Parathyroid adenoma (tissue), 2 donors: ENCODE results near the gene SETD3.

Source experiments
- H2AFZ ChIP-seq: fragments of 300-600 bp; sonication (generic); one replicate; pipeline ENCODE4 v1.7.0; 2017; ENCODE audit warnings: antibody characterized with exemption, mild to moderate bottlenecking
- H3K27ac ChIP-seq: fragments of 300-600 bp; sonication (generic); one replicate; pipeline ENCODE4 v1.7.0; 2017
- H3K27me3 ChIP-seq: fragments of 300-600 bp; sonication (generic); one replicate; pipeline ENCODE4 v1.7.0; 2017; ENCODE audit warnings: low read length; ENCODE audit not compliant: control insufficient read depth, insufficient read depth
- H3K36me3 ChIP-seq: fragments of 300-600 bp; sonication (generic); one replicate; pipeline ENCODE4 v1.7.0; 2017; ENCODE audit warnings: low read length; ENCODE audit not compliant: control insufficient read depth, insufficient read depth
- H3K4me1 ChIP-seq: fragments of 300-600 bp; sonication (generic); one replicate; pipeline ENCODE4 v1.7.0; 2017; ENCODE audit warnings: control low read depth
- H3K4me2 ChIP-seq: fragments of 300-600 bp; sonication (generic); one replicate; pipeline ENCODE4 v1.7.0; 2017; ENCODE audit warnings: low read length
- H3K4me3 ChIP-seq: fragments of 300-600 bp; sonication (generic); one replicate; pipeline ENCODE4 v1.7.0; 2017; ENCODE audit warnings: low read depth, low read length
- H3K79me2 ChIP-seq: fragments of 300-600 bp; sonication (generic); one replicate; pipeline ENCODE4 v1.7.0; 2017; ENCODE audit warnings: control low read depth
- H3K9ac ChIP-seq: fragments of 300-600 bp; sonication (generic); one replicate; pipeline ENCODE4 v1.7.0; 2017; ENCODE audit warnings: mild to moderate bottlenecking
- H3K9me3 ChIP-seq: fragments of 300-600 bp; sonication (generic); one replicate; pipeline ENCODE4 v1.7.0; 2017; ENCODE audit warnings: low read length; ENCODE audit not compliant: control insufficient read depth
- TF ChIP-seq, protein P1 (sequence below): fragments of 300-600 bp; sonication (generic); IDR thresholded peaks from one replicate; pipeline ENCODE4 v1.7.0; 2017; ENCODE audit warnings: antibody characterized with exemption, mild to moderate bottlenecking
- donor health status: primary hyperparathyroidism.

The SETD3 gene

DNA sequence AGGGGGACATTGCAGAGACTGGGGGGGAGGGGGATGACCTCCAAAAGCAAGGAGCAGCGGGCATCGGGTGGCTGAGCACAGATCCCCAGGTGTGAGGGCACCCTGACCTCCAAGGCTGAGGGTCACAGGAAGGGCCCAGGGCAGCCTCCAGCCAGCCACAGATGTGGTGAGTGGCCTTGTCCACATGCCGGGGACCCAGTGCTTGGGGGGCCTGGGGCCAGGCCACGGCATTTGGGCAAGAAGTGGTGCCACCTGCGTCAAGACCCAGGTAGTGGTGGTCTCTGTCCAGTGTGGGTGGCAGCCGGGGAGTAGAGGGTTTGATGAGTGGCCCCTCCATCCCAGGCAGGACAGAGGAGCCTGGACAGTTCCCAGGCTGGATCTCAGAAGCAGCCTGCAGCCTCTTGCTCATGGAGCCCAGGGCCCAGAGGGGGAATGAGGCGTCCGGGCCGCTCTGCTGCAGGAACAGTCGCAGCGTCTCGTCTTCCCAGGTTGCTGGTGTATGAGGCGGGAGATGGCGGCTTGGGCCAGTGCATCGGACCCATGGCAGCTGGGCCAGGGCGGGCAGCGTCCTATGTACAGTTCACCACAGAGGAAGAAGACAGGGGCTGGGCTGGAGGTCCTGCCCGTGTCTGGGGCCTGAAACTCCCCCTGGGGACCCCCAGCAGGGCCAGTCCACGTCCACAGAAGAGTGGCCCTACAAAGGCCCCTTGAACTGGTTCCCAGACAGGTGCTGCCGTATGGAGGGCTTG lies 34.1 kb upstream of the SETD3 start:
- Histone ChIP-seq H3K9me3 (no peaks in the 10 kb centered on the region), H3K79me2 (peaks cover 11% of the 10 kb centered on the region), H3K27ac (no peak overlapping the region), H3K4me2 (no peak overlapping the region), H2AFZ (no peak overlapping the region), H3K4me3 (no peak overlapping the region), H3K9ac (no peak overlapping the region), H3K4me1 (peaks cover 3% of the 10 kb centered on the region), H3K27me3 (no peaks in the 10 kb centered on the region), H3K36me3 (no peaks in the 10 kb centered on the region)
- TF ChIP-seq, protein P1, sequence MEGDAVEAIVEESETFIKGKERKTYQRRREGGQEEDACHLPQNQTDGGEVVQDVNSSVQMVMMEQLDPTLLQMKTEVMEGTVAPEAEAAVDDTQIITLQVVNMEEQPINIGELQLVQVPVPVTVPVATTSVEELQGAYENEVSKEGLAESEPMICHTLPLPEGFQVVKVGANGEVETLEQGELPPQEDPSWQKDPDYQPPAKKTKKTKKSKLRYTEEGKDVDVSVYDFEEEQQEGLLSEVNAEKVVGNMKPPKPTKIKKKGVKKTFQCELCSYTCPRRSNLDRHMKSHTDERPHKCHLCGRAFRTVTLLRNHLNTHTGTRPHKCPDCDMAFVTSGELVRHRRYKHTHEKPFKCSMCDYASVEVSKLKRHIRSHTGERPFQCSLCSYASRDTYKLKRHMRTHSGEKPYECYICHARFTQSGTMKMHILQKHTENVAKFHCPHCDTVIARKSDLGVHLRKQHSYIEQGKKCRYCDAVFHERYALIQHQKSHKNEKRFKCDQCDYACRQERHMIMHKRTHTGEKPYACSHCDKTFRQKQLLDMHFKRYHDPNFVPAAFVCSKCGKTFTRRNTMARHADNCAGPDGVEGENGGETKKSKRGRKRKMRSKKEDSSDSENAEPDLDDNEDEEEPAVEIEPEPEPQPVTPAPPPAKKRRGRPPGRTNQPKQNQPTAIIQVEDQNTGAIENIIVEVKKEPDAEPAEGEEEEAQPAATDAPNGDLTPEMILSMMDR, result no peak

DNA sequence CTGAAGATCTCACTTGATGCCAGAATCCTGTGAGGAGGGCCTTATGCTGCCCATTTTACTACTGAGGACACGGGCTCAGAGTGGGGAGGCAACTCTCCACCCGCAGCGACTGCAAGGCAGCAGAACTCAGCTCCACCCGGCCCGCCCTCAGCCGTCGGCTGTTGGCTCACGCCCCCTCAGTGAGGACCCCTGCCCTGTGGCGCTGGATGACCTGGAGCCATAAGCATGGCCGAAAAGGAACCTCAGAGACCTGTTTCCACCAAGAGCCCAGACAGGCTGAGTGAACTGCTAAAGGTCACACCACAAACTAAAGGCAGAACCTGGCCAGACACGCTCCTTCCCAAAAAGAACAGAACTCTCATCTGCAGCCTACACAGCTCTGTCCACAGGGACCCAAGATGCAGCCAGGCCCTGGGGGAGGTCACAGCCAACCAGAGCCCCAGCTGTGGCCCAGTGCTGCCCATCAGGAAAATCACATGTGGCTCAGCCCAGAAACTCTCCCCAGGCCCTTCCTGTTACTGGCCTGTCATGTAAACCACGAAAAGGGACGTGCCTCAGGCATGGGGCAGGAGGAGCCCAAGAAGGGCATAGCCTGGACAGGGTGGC lies 33.4 kb upstream of the SETD3 start:
- Histone ChIP-seq H3K9me3 (no peaks in the 10 kb centered on the region), H2AFZ (no peak overlapping the region), H3K27ac (no peak overlapping the region), H3K4me3 (no peak overlapping the region), H3K9ac (no peak overlapping the region), H3K27me3 (no peaks in the 10 kb centered on the region), H3K79me2 (peaks cover 8% of the 10 kb centered on the region), H3K36me3 (no peaks in the 10 kb centered on the region), H3K4me1 (peaks cover 3% of the 10 kb centered on the region), H3K4me2 (no peak overlapping the region)
- TF ChIP-seq, protein P1, result no peak

DNA sequence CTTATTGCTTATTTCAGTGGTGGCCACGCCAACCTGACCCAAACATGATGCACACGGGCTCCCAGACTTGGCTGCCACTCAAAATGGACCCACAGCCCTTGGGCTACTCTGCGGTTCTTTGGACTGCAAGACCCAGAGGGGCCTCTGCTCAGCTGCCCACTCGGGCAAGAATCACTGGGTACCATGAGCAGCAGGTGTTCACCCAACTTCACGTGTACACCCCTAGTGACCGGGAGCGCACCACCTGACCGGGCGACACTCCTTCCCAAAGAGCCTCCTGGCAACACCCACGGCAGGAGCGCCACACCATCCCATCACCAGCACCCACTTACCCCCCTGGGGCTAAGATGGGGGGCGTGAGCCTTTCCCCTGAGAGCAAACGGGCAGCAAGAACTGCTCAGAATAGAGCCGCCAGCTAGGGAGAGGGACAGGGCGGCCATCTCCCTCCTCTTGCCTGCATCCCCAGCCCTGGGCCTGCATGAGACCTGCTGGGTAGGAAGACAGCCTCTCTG lies 32.6 kb upstream of the SETD3 start:
- H3K27ac ChIP-seq, result no peak overlapping the region
- H3K9me3 ChIP-seq, result no peaks in the 10 kb centered on the region
- no peak overlapping the region for H3K4me3 ChIP-seq
- no peaks in the 10 kb centered on the region for H3K4me1 ChIP-seq
- H2AFZ ChIP-seq, result no peak overlapping the region
- no peaks in the 10 kb centered on the region for H3K36me3 ChIP-seq
- H3K9ac ChIP-seq, result no peak overlapping the region
- no peak overlapping the region for H3K4me2 ChIP-seq
- TF ChIP-seq, protein P1, result no peak
- H3K27me3 ChIP-seq, result no peaks in the 10 kb centered on the region
- H3K79me2 ChIP-seq, result peaks cover 2% of the 10 kb centered on the region

DNA sequence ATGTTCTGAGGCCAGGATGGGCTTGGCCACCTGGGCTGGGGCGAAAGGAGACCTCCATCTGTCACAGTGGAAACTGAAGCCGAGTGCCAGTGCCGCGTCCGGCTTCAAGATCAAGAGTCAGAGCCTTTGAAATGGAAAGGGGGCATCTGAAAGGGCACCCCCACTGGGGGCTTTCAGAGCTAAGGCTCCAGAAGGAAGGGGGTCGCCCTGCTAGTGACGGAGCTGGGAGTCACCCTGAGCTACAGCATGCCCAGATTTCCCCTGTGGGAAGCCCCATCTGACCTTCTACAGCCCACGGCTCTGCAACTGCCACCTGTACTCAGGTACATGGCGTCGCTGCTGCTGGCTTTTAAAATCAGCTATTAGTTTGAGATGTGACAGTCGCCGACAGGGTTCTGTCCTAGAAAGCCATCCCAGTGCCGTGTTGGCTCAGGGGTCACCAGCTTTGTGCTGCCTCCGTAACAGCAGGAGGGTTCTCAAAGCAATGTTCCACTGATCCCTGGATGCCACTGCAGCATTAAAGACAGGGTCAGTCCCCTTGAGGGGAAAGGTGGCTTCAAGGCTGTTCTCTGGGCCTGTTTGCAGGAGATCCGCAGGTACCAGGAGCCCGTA lies 32.0 kb upstream of the SETD3 start:
- Histone ChIP-seq H3K36me3 (no peaks in the 10 kb centered on the region), H3K27ac (no peak overlapping the region), H3K4me2 (no peak overlapping the region), H2AFZ (no peak overlapping the region), H3K9ac (no peak overlapping the region), H3K4me1 (no peaks in the 10 kb centered on the region), H3K79me2 (no peaks in the 10 kb centered on the region), H3K9me3 (no peaks in the 10 kb centered on the region), H3K4me3 (no peak overlapping the region), H3K27me3 (no peaks in the 10 kb centered on the region)
- TF ChIP-seq, protein P1, result no peak
